ENCODE measurements around the gene CCDC124. TPM values are rescaled to one million over a fixed set of nuclear protein-coding genes. Genes with fewer than 3 reads are reported as not detected.

CCDC124 gene
- polyA plus RNA-seq, 3 donors = 29.7 to 66.3 (median 29.7) TPM

DNA sequence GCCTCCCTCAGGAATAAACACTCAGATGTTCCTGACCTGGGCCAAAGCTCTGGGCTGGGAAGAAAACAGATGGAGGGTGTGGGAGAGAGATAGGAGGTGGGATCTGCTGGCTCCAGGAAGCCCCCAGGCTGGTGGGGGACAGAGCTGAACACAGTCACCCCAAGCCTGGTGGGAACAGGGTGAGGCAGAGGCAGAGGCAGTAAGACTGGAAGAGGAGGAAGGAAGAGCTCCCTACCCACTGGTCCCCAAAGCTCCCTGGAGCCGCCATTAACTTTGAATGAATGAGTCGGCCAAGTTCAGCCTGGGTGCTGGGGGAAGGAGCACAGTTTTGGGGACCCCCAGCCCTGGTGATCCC, 33.3 kb downstream of the CCDC124 start:
- Histone ChIP-seq H3K9me3 (replicated peaks in 1 of 2; ENCODE audit: control insufficient read depth in 1 of 2, insufficient read depth in 1 of 2, low read length in 2 of 2) (peaks cover 0 to 17% of the 10 kb centered on the region in 2 donors), H3K36me3 (replicated peaks in 1 of 2; ENCODE audit: control insufficient read depth in 1 of 2, insufficient read depth in 2 of 2, low read length in 2 of 2) (no peaks in the 10 kb centered on the region), H3K79me2 (ENCODE audit: insufficient read depth, low read length) (no peaks in the 10 kb centered on the region), H3K4me3 (replicated peaks in 1 of 3; ENCODE audit: low read depth in 2 of 3, low read length in 3 of 3) (no peak overlapping the region), H2AFZ (ENCODE audit: insufficient read depth, low read depth, low read length, poor library complexity, severe bottlenecking) (no peak overlapping the region), H3K4me1 (ENCODE audit: control insufficient read depth in 1 of 2, insufficient read depth in 2 of 2, low read length in 2 of 2) (no peaks in the 10 kb centered on the region), H4K20me1 (ENCODE audit: insufficient read depth, low read length) (no peaks in the 10 kb centered on the region), H3K27me3 (ENCODE audit: control insufficient read depth in 2 of 2, insufficient read depth in 2 of 2, low read length in 2 of 2) (peaks cover 16 to 39% of the 10 kb centered on the region in 2 donors), H3K27ac (ENCODE audit: low read depth in 1 of 2, low read length in 2 of 2) (no peak overlapping the region), H3K9ac (ENCODE audit: insufficient read depth, low read length, poor library complexity, severe bottlenecking) (no peak overlapping the region), H3K4me2 (replicated peaks; ENCODE audit: extremely low read depth, low read length, poor library complexity, severe bottlenecking) (no peak overlapping the region)
- no peak for DNase-seq
- Mint-ChIP-seq H3K27ac (no peak overlapping the region), H3K9me3 (peaks cover 0 to 17% (median 6%) of the 10 kb centered on the region in 7 donors), H3K27me3 (ENCODE audit: low read depth in 3 of 3) (peaks cover 40 to 60% (median 43%) of the 10 kb centered on the region in 3 donors), H3K4me3 (peak overlapping the region in 1 of 2 donors; percentile 83), H3K36me3 (peaks cover 2 to 6% of the 10 kb centered on the region in 2 donors), H3K4me1 (peaks cover 4% of the 10 kb centered on the region)
- intact Hi-C loops (cut with micrococcal nuclease) = no loop called here
- TF ChIP-seq, protein P1, sequence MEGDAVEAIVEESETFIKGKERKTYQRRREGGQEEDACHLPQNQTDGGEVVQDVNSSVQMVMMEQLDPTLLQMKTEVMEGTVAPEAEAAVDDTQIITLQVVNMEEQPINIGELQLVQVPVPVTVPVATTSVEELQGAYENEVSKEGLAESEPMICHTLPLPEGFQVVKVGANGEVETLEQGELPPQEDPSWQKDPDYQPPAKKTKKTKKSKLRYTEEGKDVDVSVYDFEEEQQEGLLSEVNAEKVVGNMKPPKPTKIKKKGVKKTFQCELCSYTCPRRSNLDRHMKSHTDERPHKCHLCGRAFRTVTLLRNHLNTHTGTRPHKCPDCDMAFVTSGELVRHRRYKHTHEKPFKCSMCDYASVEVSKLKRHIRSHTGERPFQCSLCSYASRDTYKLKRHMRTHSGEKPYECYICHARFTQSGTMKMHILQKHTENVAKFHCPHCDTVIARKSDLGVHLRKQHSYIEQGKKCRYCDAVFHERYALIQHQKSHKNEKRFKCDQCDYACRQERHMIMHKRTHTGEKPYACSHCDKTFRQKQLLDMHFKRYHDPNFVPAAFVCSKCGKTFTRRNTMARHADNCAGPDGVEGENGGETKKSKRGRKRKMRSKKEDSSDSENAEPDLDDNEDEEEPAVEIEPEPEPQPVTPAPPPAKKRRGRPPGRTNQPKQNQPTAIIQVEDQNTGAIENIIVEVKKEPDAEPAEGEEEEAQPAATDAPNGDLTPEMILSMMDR (IDR thresholded peaks at IDR 0.05) = no peak
- WGBS (ENCODE audit: insufficient coverage) = no CpG with 5 or more reads among the region's 2 CpGs

DNA sequence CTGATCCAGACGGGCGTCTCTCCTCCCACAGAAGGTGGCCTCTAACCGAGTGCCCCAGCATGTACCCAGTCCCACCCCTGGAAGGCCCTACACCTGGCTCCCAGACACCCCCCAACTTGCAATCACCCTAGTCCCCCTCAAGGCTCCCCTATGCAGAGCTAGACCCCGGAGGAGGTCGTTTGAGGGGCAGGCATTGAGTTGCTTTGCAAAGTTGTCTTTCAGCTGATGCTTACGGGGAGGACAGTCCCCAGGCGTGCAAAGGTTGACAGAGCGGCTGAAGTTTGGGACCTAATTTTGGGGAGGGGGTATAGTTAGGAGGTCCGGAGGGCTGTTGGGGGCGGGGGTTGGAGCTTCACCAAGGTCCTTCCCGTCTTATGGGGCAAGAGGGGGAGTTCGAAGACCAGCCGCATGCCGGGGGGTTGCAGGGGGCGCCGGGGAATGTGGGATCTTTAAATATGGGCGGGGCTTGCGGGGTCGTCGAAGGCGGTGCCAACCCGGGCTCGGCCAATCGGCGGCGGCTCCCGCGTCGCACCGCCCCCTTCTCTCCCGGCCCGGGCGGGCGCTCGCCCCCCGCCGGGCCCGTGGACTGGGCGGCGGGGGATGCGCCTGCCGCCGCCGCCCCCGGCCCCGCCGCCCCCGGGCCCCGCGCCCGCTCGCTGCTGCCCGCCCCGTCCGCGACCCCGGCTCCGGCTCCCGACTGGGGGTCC, 33.9 kb downstream of the CCDC124 start, which contains the start of gene KCNN1:
KCNN1 (plus strand) TSS at position 558 of the 707 bp plus-strand sequence. CDS start 6,782 bp downstream, outside the sequence.
- TF ChIP-seq, protein P1 (IDR thresholded peaks at IDR 0.05) = no peak

More for the DNA sequence above, 33.9 kb downstream of the CCDC124 start, which contains the start of gene KCNN1:
- Mint-ChIP-seq H3K9me3 (peaks cover 0 to 17% (median 6%) of the 10 kb centered on the region in 7 donors), H3K27ac (peak within 1 kb of the TSS in 1 of 7 donors; percentile 64), H3K4me3 (peak within 1 kb of the TSS; percentile 16 to 87), H3K36me3 (peaks cover 2 to 6% of the 10 kb centered on the region in 2 donors), H3K27me3 (ENCODE audit: low read depth in 3 of 3) (peaks cover 40 to 59% (median 43%) of the 10 kb centered on the region in 3 donors), H3K4me1 (peaks cover 4% of the 10 kb centered on the region)
- intact Hi-C loops (cut with micrococcal nuclease) = no loop called here
- no peaks in the 10 kb centered on the region for H3K79me2 ChIP-seq (ENCODE audit: insufficient read depth, low read length)
- no peaks in the 10 kb centered on the region for H3K36me3 ChIP-seq (replicated peaks in 1 of 2; ENCODE audit: control insufficient read depth in 1 of 2, insufficient read depth in 2 of 2, low read length in 2 of 2)
- H4K20me1 ChIP-seq (ENCODE audit: insufficient read depth, low read length) = no peaks in the 10 kb centered on the region
- WGBS (ENCODE audit: insufficient coverage) = 10% methylated on average over 34 of the region's 59 CpGs
- H3K4me3 ChIP-seq (replicated peaks in 1 of 3; ENCODE audit: low read depth in 2 of 3, low read length in 3 of 3) = no peak within 1 kb of the TSS
- no peak within 1 kb of the TSS for H3K4me2 ChIP-seq (replicated peaks; ENCODE audit: extremely low read depth, low read length, poor library complexity, severe bottlenecking)
- no peaks in the 10 kb centered on the region for H3K4me1 ChIP-seq (ENCODE audit: control insufficient read depth in 1 of 2, insufficient read depth in 2 of 2, low read length in 2 of 2)
- no peak within 1 kb of the TSS for H2AFZ ChIP-seq (ENCODE audit: insufficient read depth, low read depth, low read length, poor library complexity, severe bottlenecking)
- peaks cover 16 to 39% of the 10 kb centered on the region in 2 donors for H3K27me3 ChIP-seq (ENCODE audit: control insufficient read depth in 2 of 2, insufficient read depth in 2 of 2, low read length in 2 of 2)
- DNase-seq = no peak
- H3K27ac ChIP-seq (ENCODE audit: low read depth in 1 of 2, low read length in 2 of 2) = no peak within 1 kb of the TSS
- peaks cover 0 to 17% of the 10 kb centered on the region in 2 donors for H3K9me3 ChIP-seq (replicated peaks in 1 of 2; ENCODE audit: control insufficient read depth in 1 of 2, insufficient read depth in 1 of 2, low read length in 2 of 2)
- no peak within 1 kb of the TSS for H3K9ac ChIP-seq (ENCODE audit: insufficient read depth, low read length, poor library complexity, severe bottlenecking)

Data from CD14-positive monocyte (primary cell).